ENCODE measurements around the gene KCTD13.
"Not testable (repeated sequence)": the region's sequence is repeated elsewhere in the genome, so short reads cannot be mapped to it uniquely, and the experiment has no call there.

The KCTD13 gene

DNA sequence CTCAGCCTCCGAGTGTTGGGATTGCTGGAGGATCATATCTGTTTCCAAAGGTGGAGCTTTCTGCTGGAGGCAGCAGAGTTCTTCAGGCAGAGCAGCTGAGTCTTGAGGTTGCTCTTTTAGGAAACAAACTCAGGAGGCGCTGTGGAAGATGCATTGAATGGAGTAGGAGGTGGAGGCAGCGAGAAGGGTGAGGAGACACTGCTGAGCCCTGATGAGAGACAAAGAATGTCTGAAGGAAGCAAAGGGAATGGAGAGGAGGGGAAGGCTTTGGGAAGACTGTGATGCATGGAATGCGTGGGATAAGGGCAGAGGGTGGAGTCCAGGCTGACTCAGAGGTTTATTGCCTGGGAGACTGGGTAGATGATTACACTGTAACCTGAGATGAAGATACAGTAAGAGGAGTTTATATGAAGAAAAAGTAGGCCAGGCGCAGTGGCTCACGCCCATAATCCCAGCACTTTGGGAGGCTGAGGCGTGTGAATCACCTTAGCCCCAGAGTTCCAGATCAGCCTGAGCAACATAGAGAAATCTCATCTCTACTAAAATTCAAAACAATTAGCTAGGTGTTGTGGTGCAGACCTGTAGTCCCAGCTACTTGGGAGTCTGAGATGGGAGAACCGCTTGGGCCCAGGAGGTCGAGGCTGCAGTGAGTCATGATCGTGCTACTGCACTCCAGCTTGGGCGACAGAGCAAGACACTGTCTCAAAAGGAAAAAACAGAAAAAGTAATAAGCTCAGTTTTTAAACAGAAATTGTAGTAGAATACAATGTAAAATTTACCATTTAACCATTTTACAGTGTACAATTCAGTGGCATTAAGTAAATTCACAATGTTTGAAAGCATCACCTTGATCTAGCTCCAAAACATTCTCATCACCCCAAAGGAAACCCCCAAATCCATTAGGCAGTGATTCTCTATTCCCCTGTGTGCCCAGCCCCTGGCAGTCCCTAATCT lies 18.1 kb upstream of the KCTD13 start:
- DNase-seq = no peak

- no peak for DNase-seq
Observed at GRCh38 chr16:29940656-29941055, 14.6 kb upstream of the KCTD13 start.

DNA sequence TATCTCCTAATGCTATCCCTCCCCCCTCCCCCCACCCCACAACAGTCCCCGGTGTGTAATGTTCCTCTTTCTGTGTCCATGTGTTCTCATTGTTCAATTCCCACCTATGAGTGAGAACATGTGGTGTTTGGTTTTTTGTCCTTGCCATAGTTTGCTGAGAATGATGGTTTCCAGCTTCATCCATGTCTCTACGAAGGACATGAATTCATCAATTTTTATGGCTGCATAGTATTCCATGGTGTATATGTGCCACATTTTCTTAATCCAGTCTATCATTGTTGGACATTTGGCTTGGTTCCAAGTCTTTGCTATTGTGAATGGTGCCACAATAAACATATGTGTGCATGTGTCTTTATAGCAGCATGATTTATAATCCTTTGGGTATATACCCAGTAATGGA lies 5.7 kb upstream of the KCTD13 start:
- DNase-seq = not testable (repeated sequence)

DNA sequence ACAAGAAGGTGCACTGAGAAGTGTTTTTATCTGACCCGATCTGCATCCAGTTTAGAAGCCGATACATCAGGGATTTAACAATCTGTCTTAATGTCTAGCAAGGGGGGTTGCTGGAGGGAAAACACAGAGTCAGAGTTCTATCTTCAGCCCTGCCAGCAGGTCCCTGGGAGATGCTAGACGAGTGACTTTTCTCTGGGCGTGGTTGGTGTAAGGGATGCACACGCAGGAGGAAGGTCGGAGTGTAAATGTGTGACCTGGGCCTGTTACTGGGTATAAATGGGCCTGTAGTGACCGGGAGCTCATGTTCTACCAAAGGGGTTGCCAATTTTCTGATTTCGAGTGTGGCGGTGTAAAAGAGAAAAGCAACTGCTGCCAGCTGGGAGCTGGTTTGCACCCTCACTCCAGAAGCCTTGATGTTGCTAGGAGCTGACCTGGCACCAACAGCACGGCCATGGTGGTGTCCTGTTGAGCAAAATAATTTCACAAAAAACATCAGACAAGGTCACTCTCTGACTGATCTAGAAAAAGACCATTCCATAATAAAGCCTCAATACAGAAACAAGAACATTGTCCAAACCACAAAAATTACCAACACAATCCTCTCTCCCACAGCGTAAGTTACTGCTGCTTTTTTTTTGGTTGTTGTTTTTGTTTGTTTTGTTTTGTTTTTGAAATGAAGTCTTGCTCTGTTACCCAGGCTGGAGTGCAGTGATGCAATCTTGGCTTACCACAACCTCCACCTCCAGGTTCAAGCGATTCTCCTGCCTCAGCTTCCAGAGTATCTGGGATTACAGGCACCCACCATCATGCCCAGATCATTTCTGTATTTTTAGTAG lies 1.3 kb upstream of the KCTD13 start:
- no peak for DNase-seq

DNA sequence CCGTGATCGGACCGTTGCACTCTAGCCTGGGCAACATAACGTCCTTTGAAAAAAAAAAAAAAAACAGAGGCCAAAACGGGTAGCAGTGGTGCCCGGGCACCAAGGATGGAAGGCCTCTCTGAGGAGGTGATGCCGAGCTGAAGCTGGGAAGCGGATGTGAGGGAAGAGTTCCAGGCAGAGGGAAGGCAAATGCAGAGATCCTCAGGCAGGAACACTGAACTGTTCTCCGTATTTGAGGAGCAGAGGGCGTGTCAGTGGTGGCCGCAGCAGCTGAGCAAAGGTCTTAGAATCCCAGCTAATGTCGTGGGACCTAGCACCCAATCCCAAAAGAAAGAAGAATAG lies 656 bp upstream of the KCTD13 start:
- DNase-seq = no peak

DNA sequence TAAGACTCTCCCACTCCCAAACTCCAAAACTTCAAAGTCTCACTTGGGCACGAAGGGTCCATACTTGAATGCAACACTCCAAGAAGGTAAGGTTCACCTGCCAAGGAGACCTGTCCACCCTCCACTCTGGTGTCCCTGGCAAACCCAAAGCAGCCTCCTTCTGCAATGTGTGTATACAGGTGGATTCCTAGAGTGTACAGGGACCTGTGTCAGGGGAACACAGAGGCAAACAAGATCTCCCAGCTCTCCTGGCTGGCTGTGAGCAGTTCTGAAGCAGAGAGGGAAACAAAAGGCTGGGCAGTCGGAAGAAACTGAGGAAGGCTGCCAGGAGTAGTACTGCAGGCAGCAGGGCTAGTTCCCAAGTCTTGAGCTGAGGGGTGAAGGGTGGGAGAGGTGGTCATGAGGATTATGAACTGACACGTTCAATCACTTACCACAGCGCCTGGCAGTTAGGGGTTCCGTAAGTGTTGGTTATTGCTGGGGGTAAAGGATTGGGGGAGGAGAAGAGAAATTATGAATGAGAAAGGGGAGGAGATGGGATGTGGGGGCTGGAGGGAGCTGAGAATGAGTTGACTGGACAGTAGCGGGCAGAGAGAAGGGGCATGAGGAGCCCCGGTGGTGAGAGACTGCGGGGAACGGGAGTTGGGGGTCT lies 795 bp downstream of the KCTD13 start:
- no peak for DNase-seq

DNA sequence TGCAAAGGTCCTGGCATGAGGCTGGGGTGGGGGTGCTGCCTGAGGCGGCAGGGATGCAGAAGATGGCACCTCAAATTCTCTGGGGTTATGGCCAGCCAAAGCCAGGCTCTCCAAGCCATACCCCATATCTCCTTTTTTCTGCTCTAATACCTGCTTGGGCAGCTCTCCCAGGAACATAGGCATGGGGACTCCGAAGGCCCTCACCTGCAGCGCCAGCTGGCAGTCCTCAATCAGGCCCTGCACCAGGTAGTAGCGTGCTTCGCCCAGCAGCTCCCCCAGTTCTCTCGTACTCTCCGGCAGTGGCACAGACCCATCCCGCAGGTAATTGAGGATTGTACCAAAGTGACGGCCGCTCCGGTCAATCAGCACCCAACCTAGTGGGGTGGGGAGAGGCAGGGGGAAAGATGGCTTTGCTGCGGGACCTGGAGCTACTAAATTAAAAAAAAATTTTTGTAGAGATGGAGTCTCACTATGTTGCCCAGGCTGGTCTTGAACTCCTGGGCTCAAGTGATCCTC lies 3.0 kb downstream of the KCTD13 start:
- DNase-seq = no peak

DNA sequence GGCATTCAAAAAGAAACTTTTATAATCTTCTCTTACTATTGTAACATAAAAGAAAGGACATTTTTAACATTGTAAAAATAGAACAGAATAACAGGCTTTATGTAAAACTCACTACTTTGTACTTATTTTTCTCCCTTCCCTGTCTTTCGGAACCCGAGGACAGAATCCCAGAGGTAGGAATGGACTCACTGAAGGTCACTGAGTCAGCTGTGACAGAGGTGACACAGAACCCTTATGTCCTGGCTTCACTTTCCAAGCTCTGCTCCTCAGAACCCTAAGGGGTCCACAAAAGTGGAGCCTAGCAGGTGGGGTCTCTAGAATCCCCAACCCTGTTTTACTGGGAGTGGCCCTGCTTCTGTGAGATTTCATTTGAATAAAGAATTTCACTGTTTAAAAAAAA lies 3.7 kb downstream of the KCTD13 start:
- DNase-seq = no peak

DNA sequence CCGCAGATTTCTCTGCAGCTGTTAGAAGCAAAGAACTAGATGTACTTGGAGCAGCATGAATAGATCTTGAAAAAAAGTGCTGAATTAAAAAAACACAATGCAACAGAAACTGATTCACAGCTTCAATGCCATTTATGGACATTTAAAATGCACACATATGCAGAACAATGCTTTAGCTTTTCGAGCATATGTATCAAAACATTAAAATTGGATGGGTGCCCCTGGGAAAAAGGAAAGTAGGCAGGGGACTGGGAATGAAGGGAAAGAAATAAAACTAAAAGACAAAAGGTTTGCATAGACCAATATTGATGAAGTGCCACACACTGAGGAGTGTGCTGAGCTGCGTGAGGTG lies 5.0 kb downstream of the KCTD13 start:
- no peak for DNase-seq

DNA sequence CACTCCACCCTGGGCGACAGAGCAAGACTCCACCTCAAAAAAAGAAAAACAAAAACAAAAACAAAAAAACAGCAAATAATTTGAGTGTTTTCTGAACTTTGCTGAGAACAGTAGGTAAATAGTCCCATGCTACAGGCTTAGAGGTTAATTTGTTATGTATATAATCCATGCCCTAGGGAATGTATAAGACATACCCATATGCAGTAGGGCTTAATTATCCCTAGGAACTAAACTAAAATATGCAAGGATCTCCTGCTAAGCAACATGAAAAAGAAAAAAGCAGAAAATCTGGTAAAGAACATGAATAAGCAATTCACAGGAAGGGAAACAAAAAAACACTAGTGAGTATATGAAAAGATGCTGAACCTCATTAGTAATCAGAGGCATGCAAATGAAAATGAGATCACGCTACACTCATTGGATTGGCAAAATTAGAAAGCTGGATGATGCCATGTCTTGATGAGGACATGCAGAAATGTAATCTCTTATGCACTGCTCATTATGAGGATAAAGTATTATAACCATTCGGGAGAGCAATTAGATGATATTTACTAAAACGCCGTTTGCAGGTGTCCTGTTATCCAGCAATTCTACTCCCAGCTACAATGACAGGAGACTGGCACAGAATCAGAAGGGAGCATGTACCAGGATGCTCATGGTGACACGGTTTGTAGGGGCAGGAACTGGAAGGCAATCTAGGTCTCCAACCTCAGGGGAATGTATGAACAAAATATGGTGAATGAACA lies 5.6 kb downstream of the KCTD13 start:
- no peak for DNase-seq

- no peak for DNase-seq
Observed at GRCh38 chr16:29916979-29917378, 9.0 kb downstream of the KCTD13 start.

DNA sequence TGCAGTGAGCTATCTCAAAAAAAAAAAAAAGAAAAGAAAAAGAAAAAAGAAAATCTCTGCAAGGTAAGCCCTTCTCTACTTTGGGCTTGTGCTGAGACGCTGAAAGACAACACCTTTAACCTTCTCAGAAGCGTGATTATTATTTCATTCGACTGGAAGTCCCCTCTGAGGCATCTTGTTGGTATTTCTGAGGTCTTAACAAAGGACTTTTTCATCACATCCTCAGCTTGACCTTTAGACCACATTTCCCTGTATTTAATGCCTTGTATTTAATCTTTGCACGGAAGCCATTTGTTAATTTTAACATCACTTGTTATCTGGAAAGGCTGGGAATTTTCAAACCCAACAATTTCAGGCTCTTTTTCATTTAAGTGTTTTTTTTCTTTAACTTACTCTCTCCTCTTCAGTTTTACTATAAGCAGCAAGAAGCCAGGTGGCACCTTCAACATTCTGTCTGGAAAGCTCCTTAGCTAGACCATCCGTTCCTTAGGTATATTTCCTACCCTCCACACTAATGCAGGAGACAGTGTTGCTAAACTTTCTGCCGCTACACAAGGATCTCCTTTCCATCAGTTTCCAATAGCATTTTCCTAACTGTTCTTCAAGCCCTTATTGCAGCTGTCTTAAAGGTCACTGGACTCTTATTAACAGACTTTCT lies 10.3 kb downstream of the KCTD13 start:
- no peak for DNase-seq

GRCh38 chr16:29913514-29913913 lies 12.5 kb downstream of the KCTD13 start:
- DNase-seq = no peak

GRCh38 chr16:29912087-29912486 lies 13.9 kb downstream of the KCTD13 start:
- DNase-seq = no peak

DNA sequence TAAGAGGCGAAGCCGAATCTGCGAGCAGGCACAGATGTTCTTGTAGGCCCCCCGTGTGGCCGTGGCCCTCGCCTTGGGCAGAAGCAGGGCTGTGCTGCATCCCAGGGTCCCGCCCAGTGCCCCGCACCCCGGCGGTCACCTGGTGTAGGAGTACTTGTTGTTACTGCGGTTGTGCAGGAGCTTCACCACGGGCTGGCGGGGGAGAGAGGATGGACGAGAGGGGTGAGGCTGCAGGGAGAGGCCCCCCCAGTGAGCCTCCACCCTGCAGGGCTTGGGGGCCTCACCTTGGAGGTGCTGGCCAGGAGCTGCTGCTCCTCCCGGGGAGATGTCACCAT lies 14.4 kb downstream of the KCTD13 start:
- no peak for DNase-seq

DNA sequence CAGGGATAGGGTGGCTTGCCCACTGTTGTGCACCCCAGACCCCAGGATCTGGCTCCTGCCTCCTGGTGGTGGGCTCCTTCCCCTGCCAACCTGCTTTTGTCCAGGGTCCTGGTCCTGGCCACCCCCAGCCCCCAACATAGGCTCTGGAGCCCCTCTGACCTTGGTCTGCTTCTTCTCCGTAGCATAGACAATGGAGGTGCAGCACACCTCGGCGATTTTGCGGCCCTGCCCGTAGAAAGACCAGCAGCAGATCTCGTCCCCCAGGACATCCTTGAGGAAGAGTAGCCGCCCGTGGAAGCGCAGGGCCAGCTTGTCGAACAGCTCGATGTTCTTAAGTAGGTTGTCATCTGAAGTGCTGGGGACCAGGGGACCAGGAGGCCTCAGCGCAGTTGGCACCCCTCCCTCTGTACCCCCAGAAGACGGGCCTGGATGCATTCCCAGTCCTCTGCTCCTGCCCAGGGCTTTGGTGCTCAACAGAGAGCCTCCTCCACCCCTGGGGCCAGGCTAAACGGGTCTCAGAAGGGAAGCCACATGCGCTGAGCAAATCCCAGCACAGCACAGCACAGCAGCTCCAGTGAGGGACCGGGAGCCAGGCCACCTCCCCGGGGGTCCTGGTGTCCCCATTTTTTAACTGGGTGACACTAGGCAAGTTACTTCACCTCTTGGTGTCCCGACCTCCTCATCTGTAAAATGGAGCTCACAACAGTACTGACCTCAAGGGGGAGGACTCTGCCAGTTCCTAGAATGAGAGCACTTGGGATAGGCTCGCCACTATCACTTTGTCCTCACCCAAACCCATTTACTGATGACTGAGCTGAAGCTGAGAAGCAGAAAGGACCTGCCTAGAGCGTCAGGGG lies 15.0 kb downstream of the KCTD13 start:
- no peak for DNase-seq

GRCh38 chr16:29909851-29910250 lies 16.2 kb downstream of the KCTD13 start:
- not testable (repeated sequence) for DNase-seq

- no peak for DNase-seq
Observed at GRCh38 chr16:29909391-29909790, 16.6 kb downstream of the KCTD13 start.

GRCh38 chr16:29908719-29909220 lies 17.3 kb downstream of the KCTD13 start:
- DNase-seq = no peak

- DNase-seq = no peak
Observed at GRCh38 chr16:29907973-29908372, 18.1 kb downstream of the KCTD13 start.

Measured in stimulated activated CD4-positive, alpha-beta T cell treated with anti-CD3 and anti-CD28 coated beads, Interleukin-15, amount 100 ng/mL, for 24 hours (primary cell).